IPS DF 6.9 (cell line): Measurements from ENCODE around the gene RPP38.

Experiments used
- DNase-seq: peaks from one replicate; pipeline ENCODE4 v3.0.0-alpha.2; 2013; ENCODE audit warnings: low read depth, low spot score
- H3K27ac ChIP-seq: one replicate; pipeline ENCODE4 v1.5.1; 2013; ENCODE audit warnings: low read length, control low read depth
- H3K27me3 ChIP-seq: 2 replicates; pipeline ENCODE4 v1.6.1; 2013; ENCODE audit warnings: mild to moderate bottlenecking, low read length; ENCODE audit not compliant: control insufficient read depth, insufficient read depth
- H3K36me3 ChIP-seq: 2 replicates; pipeline ENCODE4 v1.6.1; 2013; ENCODE audit warnings: low read length; ENCODE audit not compliant: control insufficient read depth, insufficient read depth
- H3K4me1 ChIP-seq: 2 replicates; pipeline ENCODE4 v1.6.1; 2013; ENCODE audit warnings: low read length; ENCODE audit not compliant: control insufficient read depth, insufficient read depth
- H3K4me3 ChIP-seq: 2 replicates; pipeline ENCODE4 v1.5.1; 2013; ENCODE audit warnings: mild to moderate bottlenecking, low read length
- H3K9me3 ChIP-seq: 2 replicates; pipeline ENCODE4 v1.6.1; 2013; ENCODE audit warnings: low read length, inconsistent platforms; ENCODE audit not compliant: control insufficient read depth, insufficient read depth
- WGBS: extraction: QIAGEN DNeasy Blood & Tissue Kit; methylation state at CpG from one replicate; pipeline ENCODE4 v1.1.7; 2013; ENCODE audit warnings: mixed read lengths, missing lambda C conversion rate; ENCODE audit not compliant: insufficient read length, insufficient coverage; 5-methylcytosine and 5-hydroxymethylcytosine counted together

Gene RPP38

GRCh38 chr10:15131330-15131729, 34.2 kb downstream of the RPP38 start:
- no peak overlapping the region for H3K4me3 ChIP-seq
- H3K36me3 ChIP-seq, result peaks cover 5% of the 10 kb centered on the region; the same call in 1 of the 2 replicates
- no peak overlapping the region for H3K27ac ChIP-seq
- no peak for DNase-seq
- H3K9me3 ChIP-seq, result no peaks in the 10 kb centered on the region
- H3K27me3 ChIP-seq, result no peaks in the 10 kb centered on the region; the same call in 1 of the 2 replicates
- no peaks in the 10 kb centered on the region for H3K4me1 ChIP-seq
- WGBS, result no CpG with 5 or more reads among the region's 5 CpGs

GRCh38 chr10:15136129-15137035, 39.2 kb downstream of the RPP38 start:
- DNase-seq, result no peak
- Histone ChIP-seq H3K27ac (no peak overlapping the region), H3K4me1 (no peaks in the 10 kb centered on the region), H3K36me3 (peaks cover 5% of the 10 kb centered on the region; the same call in 1 of the 2 replicates), H3K27me3 (no peaks in the 10 kb centered on the region; the same call in 1 of the 2 replicates), H3K4me3 (no peak overlapping the region), H3K9me3 (no peaks in the 10 kb centered on the region)
- no CpG with 5 or more reads among the region's 11 CpGs for WGBS

GRCh38 chr10:15137036-15137359, 39.8 kb downstream of the RPP38 start:
- no peak for DNase-seq
- no peak overlapping the region for H3K27ac ChIP-seq
- H3K36me3 ChIP-seq, result peaks cover 5% of the 10 kb centered on the region; the same call in 1 of the 2 replicates
- no peaks in the 10 kb centered on the region; the same call in 1 of the 2 replicates for H3K27me3 ChIP-seq
- no peaks in the 10 kb centered on the region for H3K4me1 ChIP-seq
- H3K9me3 ChIP-seq, result no peaks in the 10 kb centered on the region
- H3K4me3 ChIP-seq, result no peak overlapping the region
- WGBS, result no CpG with 5 or more reads among the region's 4 CpGs

GRCh38 chr10:15137636-15138035, 40.5 kb downstream of the RPP38 start:
- no CpG with 5 or more reads among the region's 1 CpG for WGBS
- no peak overlapping the region for H3K4me3 ChIP-seq
- H3K27ac ChIP-seq, result no peak overlapping the region
- no peaks in the 10 kb centered on the region for H3K4me1 ChIP-seq
- no peak for DNase-seq
- H3K36me3 ChIP-seq, result peaks cover 5% of the 10 kb centered on the region; the same call in 1 of the 2 replicates
- no peaks in the 10 kb centered on the region for H3K9me3 ChIP-seq
- H3K27me3 ChIP-seq, result no peaks in the 10 kb centered on the region; the same call in 1 of the 2 replicates

- no peaks in the 10 kb centered on the region for H3K36me3 ChIP-seq
- H3K27ac ChIP-seq, result no peak overlapping the region
- no peaks in the 10 kb centered on the region for H3K4me1 ChIP-seq
- H3K27me3 ChIP-seq, result no peaks in the 10 kb centered on the region
- no peak for DNase-seq
- WGBS, result no CpG with 5 or more reads among the region's 7 CpGs
- no peak overlapping the region for H3K4me3 ChIP-seq
- H3K9me3 ChIP-seq, result no peaks in the 10 kb centered on the region
These were observed 43.5 kb downstream of the RPP38 start for GRCh38 chr10:15140698-15141097.

GRCh38 chr10:15141136-15142054, 44.2 kb downstream of the RPP38 start:
- Histone ChIP-seq H3K27ac (no peak overlapping the region), H3K9me3 (no peaks in the 10 kb centered on the region), H3K27me3 (no peaks in the 10 kb centered on the region), H3K4me1 (no peaks in the 10 kb centered on the region), H3K36me3 (no peaks in the 10 kb centered on the region), H3K4me3 (no peak overlapping the region)
- DNase-seq, result no peak
- WGBS, result 100% methylated on average over 1 of the region's 16 CpGs

- no peak for DNase-seq
- WGBS, result no CpG with 5 or more reads among the region's 4 CpGs
- no peak overlapping the region for H3K27ac ChIP-seq
- H3K4me3 ChIP-seq, result no peak overlapping the region
- H3K36me3 ChIP-seq, result no peaks in the 10 kb centered on the region
- H3K4me1 ChIP-seq, result no peaks in the 10 kb centered on the region
- no peaks in the 10 kb centered on the region for H3K9me3 ChIP-seq
- H3K27me3 ChIP-seq, result no peaks in the 10 kb centered on the region
These were observed 47.6 kb downstream of the RPP38 start for GRCh38 chr10:15144788-15145187.

DNA sequence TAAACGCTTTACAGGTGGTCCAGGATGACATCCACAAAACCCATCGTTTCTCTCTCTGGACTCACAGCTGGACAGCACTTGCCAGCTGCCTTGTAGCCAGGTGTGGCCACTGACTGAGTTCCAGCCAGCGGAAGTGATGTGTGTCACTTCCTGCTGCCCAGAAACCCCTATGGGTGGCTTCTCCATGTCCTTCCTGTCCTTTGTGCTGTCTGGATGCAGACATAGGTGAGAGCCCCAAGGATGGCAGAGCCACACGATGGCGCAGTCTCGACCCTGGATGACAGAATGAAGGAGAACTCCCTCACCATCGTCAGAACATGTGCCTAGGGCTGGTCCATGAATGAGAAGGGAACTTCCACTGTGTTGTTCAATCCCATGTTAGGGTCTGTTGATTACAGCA, 49.2 kb downstream of the RPP38 start:
- Histone ChIP-seq H3K36me3 (no peaks in the 10 kb centered on the region), H3K27me3 (no peaks in the 10 kb centered on the region), H3K4me1 (no peaks in the 10 kb centered on the region), H3K27ac (no peak overlapping the region), H3K9me3 (no peaks in the 10 kb centered on the region), H3K4me3 (no peak overlapping the region)
- WGBS, result no CpG with 5 or more reads among the region's 7 CpGs
- DNase-seq, result no peak

DNA sequence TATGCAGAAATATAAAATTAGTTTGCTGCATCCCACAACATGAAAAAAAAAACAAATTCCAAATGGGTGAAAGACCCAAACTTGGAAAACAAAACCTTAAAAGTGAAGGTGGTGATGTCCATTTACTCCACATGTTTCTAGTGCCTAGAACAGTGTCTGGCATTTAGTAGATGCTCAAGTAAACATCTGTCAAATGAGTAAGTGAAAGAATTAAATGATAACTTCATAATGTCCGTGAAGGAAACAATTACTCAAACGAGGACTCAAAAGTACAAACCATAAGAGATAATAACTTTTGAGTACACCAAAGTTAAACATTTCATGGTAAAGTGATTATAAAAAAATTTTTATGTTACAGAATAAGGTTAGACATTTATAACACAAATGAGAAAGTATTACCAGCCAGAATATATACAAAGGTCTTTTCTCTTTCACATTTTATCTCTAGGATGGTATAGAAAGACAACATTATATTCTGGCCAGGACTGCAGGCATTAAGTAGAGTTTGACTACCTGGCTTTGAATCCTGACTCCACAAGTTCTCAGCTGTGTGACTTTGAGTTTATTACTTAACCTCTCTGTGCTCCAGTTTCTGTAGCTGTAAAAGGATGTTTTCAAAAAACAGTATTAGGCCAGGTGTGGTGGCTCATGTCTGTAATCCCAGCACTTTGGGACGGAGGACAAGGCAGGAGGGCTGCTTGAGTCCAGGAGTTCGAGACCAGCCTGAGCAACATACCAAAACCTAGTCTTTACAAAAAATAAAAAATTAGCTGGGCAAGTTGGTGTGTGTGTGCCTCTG, 50.6 kb downstream of the RPP38 start:
- H3K4me1 ChIP-seq, result no peaks in the 10 kb centered on the region
- no peaks in the 10 kb centered on the region for H3K27me3 ChIP-seq
- WGBS, result no CpG with 5 or more reads among the region's 4 CpGs
- H3K9me3 ChIP-seq, result no peaks in the 10 kb centered on the region
- H3K4me3 ChIP-seq, result no peak overlapping the region
- H3K27ac ChIP-seq, result no peak overlapping the region
- H3K36me3 ChIP-seq, result no peaks in the 10 kb centered on the region
- no peak for DNase-seq
